IPS DF 6.9 (cell line): ENCODE results near the gene MISP3.
A peak's percentile ranks its signal among the peaks of the same experiment; 100 is the strongest.

Experiments
- DNase-seq: peaks from one replicate; pipeline ENCODE4 v3.0.0-alpha.2; 2013; ENCODE audit warnings: low read depth, low spot score
- H3K27ac ChIP-seq: one replicate; pipeline ENCODE4 v1.5.1; 2013; ENCODE audit warnings: low read length, control low read depth
- H3K27me3 ChIP-seq: 2 replicates; pipeline ENCODE4 v1.6.1; 2013; ENCODE audit warnings: mild to moderate bottlenecking, low read length; ENCODE audit not compliant: control insufficient read depth, insufficient read depth
- H3K36me3 ChIP-seq: 2 replicates; pipeline ENCODE4 v1.6.1; 2013; ENCODE audit warnings: low read length; ENCODE audit not compliant: control insufficient read depth, insufficient read depth
- H3K4me1 ChIP-seq: 2 replicates; pipeline ENCODE4 v1.6.1; 2013; ENCODE audit warnings: low read length; ENCODE audit not compliant: control insufficient read depth, insufficient read depth
- H3K4me3 ChIP-seq: 2 replicates; pipeline ENCODE4 v1.5.1; 2013; ENCODE audit warnings: mild to moderate bottlenecking, low read length
- H3K9me3 ChIP-seq: 2 replicates; pipeline ENCODE4 v1.6.1; 2013; ENCODE audit warnings: low read length, inconsistent platforms; ENCODE audit not compliant: control insufficient read depth, insufficient read depth
- WGBS: extraction: QIAGEN DNeasy Blood & Tissue Kit; methylation state at CpG from one replicate; pipeline ENCODE4 v1.1.7; 2013; ENCODE audit warnings: mixed read lengths, missing lambda C conversion rate; ENCODE audit not compliant: insufficient read length, insufficient coverage; 5-methylcytosine and 5-hydroxymethylcytosine counted together

MISP3 gene

GRCh38 chr19:14091081-14091812 lies 18.7 kb downstream of the MISP3 start:
- Histone ChIP-seq H3K4me3 (peak overlapping the region; percentile 89), H3K4me1 (peaks cover 3% of the 10 kb centered on the region; the same call in 1 of the 2 replicates), H3K27ac (no peak overlapping the region), H3K27me3 (no peaks in the 10 kb centered on the region), H3K9me3 (no peaks in the 10 kb centered on the region), H3K36me3 (peaks cover 8% of the 10 kb centered on the region)
- no peak for DNase-seq
- WGBS, result no CpG with 5 or more reads among the region's 72 CpGs

- Histone ChIP-seq H3K9me3 (no peaks in the 10 kb centered on the region), H3K27me3 (no peaks in the 10 kb centered on the region), H3K27ac (no peak overlapping the region), H3K4me3 (peak overlapping the region; percentile 89; the same call in 1 of the 2 replicates), H3K4me1 (peaks cover 3% of the 10 kb centered on the region; the same call in 1 of the 2 replicates), H3K36me3 (peaks cover 8% of the 10 kb centered on the region)
- no peak for DNase-seq
- no CpG with 5 or more reads among the region's 15 CpGs for WGBS
Observed at GRCh38 chr19:14091813-14092462, 19.4 kb downstream of the MISP3 start.

GRCh38 chr19:14093117-14093823 lies 20.7 kb downstream of the MISP3 start:
- H3K36me3 ChIP-seq, result peaks cover 5% of the 10 kb centered on the region
- H3K9me3 ChIP-seq, result no peaks in the 10 kb centered on the region
- H3K27ac ChIP-seq, result no peak overlapping the region
- WGBS, result no CpG with 5 or more reads among the region's 9 CpGs
- H3K4me1 ChIP-seq, result peaks cover 3% of the 10 kb centered on the region; the same call in 1 of the 2 replicates
- H3K4me3 ChIP-seq, result no peak overlapping the region
- DNase-seq, result no peak
- no peaks in the 10 kb centered on the region for H3K27me3 ChIP-seq

- Histone ChIP-seq H3K4me1 (0 out of 2 replicates have a peak, but pooled peaks cover 1% of the 10 kb centered on the region), H3K27ac (no peak overlapping the region), H3K4me3 (no peak overlapping the region), H3K36me3 (no peaks in the 10 kb centered on the region), H3K9me3 (no peaks in the 10 kb centered on the region), H3K27me3 (no peaks in the 10 kb centered on the region)
- DNase-seq, result no peak
- WGBS, result no CpG with 5 or more reads among the region's 7 CpGs
Observed at GRCh38 chr19:14094854-14095253, 22.3 kb downstream of the MISP3 start.

GRCh38 chr19:14096272-14096992 lies 23.8 kb downstream of the MISP3 start:
- no CpG with 5 or more reads among the region's 11 CpGs for WGBS
- no peaks in the 10 kb centered on the region for H3K36me3 ChIP-seq

GRCh38 chr19:14097532-14098151 lies 25.1 kb downstream of the MISP3 start:
- no peak overlapping the region for H3K27ac ChIP-seq
- no peak for DNase-seq
- no CpG with 5 or more reads among the region's 21 CpGs for WGBS
- no peaks in the 10 kb centered on the region for H3K9me3 ChIP-seq
- no peaks in the 10 kb centered on the region for H3K4me1 ChIP-seq
- no peaks in the 10 kb centered on the region for H3K36me3 ChIP-seq
- H3K27me3 ChIP-seq, result no peaks in the 10 kb centered on the region
- H3K4me3 ChIP-seq, result no peak overlapping the region

More at GRCh38 chr19:14096272-14096992, 23.8 kb downstream of the MISP3 start:
- H3K27me3 ChIP-seq, result no peaks in the 10 kb centered on the region
- H3K4me1 ChIP-seq, result 0 out of 2 replicates have a peak, but pooled peaks cover 1% of the 10 kb centered on the region
- no peak overlapping the region for H3K4me3 ChIP-seq
- no peak for DNase-seq
- H3K27ac ChIP-seq, result no peak overlapping the region
- H3K9me3 ChIP-seq, result no peaks in the 10 kb centered on the region

- Histone ChIP-seq H3K9me3 (no peaks in the 10 kb centered on the region), H3K4me3 (no peak overlapping the region), H3K4me1 (no peaks in the 10 kb centered on the region), H3K27ac (no peak overlapping the region), H3K36me3 (no peaks in the 10 kb centered on the region; the same call in 1 of the 2 replicates), H3K27me3 (no peaks in the 10 kb centered on the region)
- DNase-seq, result no peak
- WGBS, result no CpG with 5 or more reads among the region's 6 CpGs
Observed at GRCh38 chr19:14101003-14101545, 28.5 kb downstream of the MISP3 start.

- H3K36me3 ChIP-seq, result no peaks in the 10 kb centered on the region; the same call in 1 of the 2 replicates
- H3K27ac ChIP-seq, result no peak overlapping the region
- no peaks in the 10 kb centered on the region for H3K27me3 ChIP-seq
- no peaks in the 10 kb centered on the region for H3K4me1 ChIP-seq
- no peak overlapping the region for H3K4me3 ChIP-seq
- DNase-seq, result no peak
- no peaks in the 10 kb centered on the region for H3K9me3 ChIP-seq
- WGBS, result no CpG with 5 or more reads among the region's 11 CpGs
Observed at GRCh38 chr19:14102102-14102696, 29.6 kb downstream of the MISP3 start.

GRCh38 chr19:14102756-14103155 lies 30.2 kb downstream of the MISP3 start:
- H3K27me3 ChIP-seq, result no peaks in the 10 kb centered on the region
- DNase-seq, result no peak
- H3K9me3 ChIP-seq, result no peaks in the 10 kb centered on the region
- H3K4me1 ChIP-seq, result no peaks in the 10 kb centered on the region
- H3K4me3 ChIP-seq, result no peak overlapping the region
- no peaks in the 10 kb centered on the region; the same call in 1 of the 2 replicates for H3K36me3 ChIP-seq
- no peak overlapping the region for H3K27ac ChIP-seq
- no CpG with 5 or more reads among the region's 10 CpGs for WGBS
